ENCODE measurements around the gene VRK2.

DNA sequence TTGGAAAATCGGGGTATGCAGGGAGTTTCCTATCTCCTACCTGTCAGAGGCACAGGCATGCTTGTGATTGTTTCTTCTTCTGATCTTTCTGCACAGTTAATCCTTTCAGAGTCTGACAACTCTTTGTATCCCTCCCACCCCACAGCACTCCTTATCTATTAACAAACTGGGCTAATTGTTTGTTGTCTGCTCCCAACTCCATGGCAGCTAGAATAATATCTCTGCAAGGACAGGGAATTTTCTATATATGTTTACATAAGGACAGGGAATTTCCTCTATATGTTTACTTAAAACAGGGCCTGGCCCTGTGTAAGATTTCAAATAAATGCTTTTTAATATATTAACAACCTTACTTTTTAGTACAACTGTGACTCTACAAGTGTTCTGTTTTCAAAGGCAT is 36.0 kb upstream of the VRK2 start:
- TF ChIP-seq, protein P1, sequence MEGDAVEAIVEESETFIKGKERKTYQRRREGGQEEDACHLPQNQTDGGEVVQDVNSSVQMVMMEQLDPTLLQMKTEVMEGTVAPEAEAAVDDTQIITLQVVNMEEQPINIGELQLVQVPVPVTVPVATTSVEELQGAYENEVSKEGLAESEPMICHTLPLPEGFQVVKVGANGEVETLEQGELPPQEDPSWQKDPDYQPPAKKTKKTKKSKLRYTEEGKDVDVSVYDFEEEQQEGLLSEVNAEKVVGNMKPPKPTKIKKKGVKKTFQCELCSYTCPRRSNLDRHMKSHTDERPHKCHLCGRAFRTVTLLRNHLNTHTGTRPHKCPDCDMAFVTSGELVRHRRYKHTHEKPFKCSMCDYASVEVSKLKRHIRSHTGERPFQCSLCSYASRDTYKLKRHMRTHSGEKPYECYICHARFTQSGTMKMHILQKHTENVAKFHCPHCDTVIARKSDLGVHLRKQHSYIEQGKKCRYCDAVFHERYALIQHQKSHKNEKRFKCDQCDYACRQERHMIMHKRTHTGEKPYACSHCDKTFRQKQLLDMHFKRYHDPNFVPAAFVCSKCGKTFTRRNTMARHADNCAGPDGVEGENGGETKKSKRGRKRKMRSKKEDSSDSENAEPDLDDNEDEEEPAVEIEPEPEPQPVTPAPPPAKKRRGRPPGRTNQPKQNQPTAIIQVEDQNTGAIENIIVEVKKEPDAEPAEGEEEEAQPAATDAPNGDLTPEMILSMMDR (conservative IDR thresholded peaks at IDR 0.05; ENCODE audit: low read length) = no peak
- TF ChIP-seq EZH2phosphoT487 (IDR thresholded peaks at IDR 0.05; ENCODE audit: borderline replicate concordance, low read depth, low read length) = no peak

Measured in OCI-LY7 (cell line).